ENCODE data around the gene RAB17.

The RAB17 gene

GRCh38 chr2:237590272-237591140 lies at the start of gene RAB17:
RAB17 (minus strand) TSS chr2:237590734; CDS start chr2:237586154, 4,580 bp downstream.
- DNase-seq, result no peak

GRCh38 chr2:237639836-237640220 lies 49.3 kb upstream of the RAB17 start:
- DNase-seq, result no peak

- no peak for DNase-seq
These were observed 48.7 kb upstream of the RAB17 start for GRCh38 chr2:237639052-237639835.

- DNase-seq, result no peak
These were observed 47.6 kb upstream of the RAB17 start for GRCh38 chr2:237638176-237638575.

- DNase-seq, result no peak
These were observed 47.0 kb upstream of the RAB17 start for GRCh38 chr2:237637429-237638135.

- no peak for DNase-seq
These were observed 46.0 kb upstream of the RAB17 start for GRCh38 chr2:237636578-237636977.

- DNase-seq, result no peak
These were observed 42.6 kb upstream of the RAB17 start for GRCh38 chr2:237633061-237633561.

- no peak for DNase-seq
These were observed 41.5 kb upstream of the RAB17 start for GRCh38 chr2:237631801-237632585.

- DNase-seq, result no peak
These were observed 40.7 kb upstream of the RAB17 start for GRCh38 chr2:237631007-237631785.

- DNase-seq, result no peak
These were observed 39.9 kb upstream of the RAB17 start for GRCh38 chr2:237630216-237631000.

- no peak for DNase-seq
These were observed 39.2 kb upstream of the RAB17 start for GRCh38 chr2:237629739-237630138.

GRCh38 chr2:237629188-237629534 lies 38.6 kb upstream of the RAB17 start:
- DNase-seq, result no peak

- DNase-seq, result no peak
These were observed 38.0 kb upstream of the RAB17 start for GRCh38 chr2:237628247-237629187.

GRCh38 chr2:237627441-237628246 lies 37.1 kb upstream of the RAB17 start, which contains the start of gene LRRFIP1:
LRRFIP1 (plus strand) TSS chr2:237627587; CDS start chr2:237627645, 58 bp downstream.
- no peak for DNase-seq

- no peak for DNase-seq
These were observed 36.4 kb upstream of the RAB17 start for GRCh38 chr2:237626813-237627440.

- no peak for DNase-seq
These were observed 35.2 kb upstream of the RAB17 start for GRCh38 chr2:237625777-237626176.

- no peak for DNase-seq
These were observed 34.7 kb upstream of the RAB17 start for GRCh38 chr2:237625216-237625705.

- no peak for DNase-seq
These were observed 34.0 kb upstream of the RAB17 start for GRCh38 chr2:237624565-237624964.

All from activated gamma-delta T cell treated with Interleukin-2 at 50 U/mL for 16 hours (primary cell).